NCI-H1436 treated with DMSO at 0.1 percent for 48 hours (cell line): Measurements from ENCODE around the gene PDE11A.
"Not testable (repeated sequence)": the region's sequence is repeated elsewhere in the genome, so short reads cannot be mapped to it uniquely, and the experiment has no call there.

Experiments used
- DNase-seq: peaks from one replicate; lab custom pipeline; 2025; lab: John Stamatoyannopoulos, UW

Gene PDE11A

GRCh38 chr2:178072383-178073301 is at the start of gene PDE11A:
Gene PDE11A, minus strand, starts transcription at chr2:178072777. Its CDS starts 340 bp downstream, at chr2:178072437.
- peak; percentile 47 for DNase-seq

- DNase-seq = no peak
Measured at GRCh38 chr2:178119179-178119922, 46.8 kb upstream of the PDE11A start.

GRCh38 chr2:178117725-178118124 is 45.1 kb upstream of the PDE11A start:
- DNase-seq = no peak

GRCh38 chr2:178115271-178115670 is 42.7 kb upstream of the PDE11A start:
- DNase-seq = no peak

GRCh38 chr2:178114462-178114861 is 41.9 kb upstream of the PDE11A start:
- no peak for DNase-seq

GRCh38 chr2:178112202-178113152 is 39.9 kb upstream of the PDE11A start, which contains the start of gene RBM45:
Gene RBM45, plus strand, starts transcription at chr2:178112437. Its CDS starts 110 bp downstream, at chr2:178112547.
- peak; percentile 69 for DNase-seq

GRCh38 chr2:178111743-178112142 is 39.2 kb upstream of the PDE11A start:
- DNase-seq = no peak

GRCh38 chr2:178110681-178111080 is 38.1 kb upstream of the PDE11A start:
- DNase-seq = no peak

- peak; percentile 19 for DNase-seq
Measured at GRCh38 chr2:178109813-178110212, 37.2 kb upstream of the PDE11A start.

- no peak for DNase-seq
Measured at GRCh38 chr2:178108176-178108575, 35.6 kb upstream of the PDE11A start.

GRCh38 chr2:178106053-178106452 is 33.5 kb upstream of the PDE11A start:
- no peak for DNase-seq

- no peak for DNase-seq
Measured at GRCh38 chr2:178105566-178105965, 33.0 kb upstream of the PDE11A start.

- no peak for DNase-seq
Measured at GRCh38 chr2:178101321-178102079, 28.9 kb upstream of the PDE11A start.

- DNase-seq = no peak
Measured at GRCh38 chr2:178093471-178093870, 20.9 kb upstream of the PDE11A start.

GRCh38 chr2:178088774-178089270 is 16.2 kb upstream of the PDE11A start:
- no peak for DNase-seq

GRCh38 chr2:178084273-178084672 is 11.7 kb upstream of the PDE11A start:
- no peak for DNase-seq

- DNase-seq = no peak
Measured at GRCh38 chr2:178082408-178083045, 9.9 kb upstream of the PDE11A start.

GRCh38 chr2:178079279-178079678 is 6.7 kb upstream of the PDE11A start:
- DNase-seq = not testable (repeated sequence)

- no peak for DNase-seq
Measured at GRCh38 chr2:178076130-178076529, 3.6 kb upstream of the PDE11A start.

- no peak for DNase-seq
Measured at GRCh38 chr2:178075006-178075326, 2.4 kb upstream of the PDE11A start.
